ENCODE measurements around the gene NANOS3.

GRCh38 chr19:13839130-13839937 is 37.6 kb upstream of the NANOS3 start:
- TF ChIP-seq CBFB (IDR thresholded peaks at IDR 0.05; ENCODE audit: low read depth) (peak; percentile 81), USF2 (IDR thresholded peaks at IDR 0.05; ENCODE audit: borderline replicate concordance, low read depth, low read length) (no peak), CTCF (IDR thresholded peaks at IDR 0.05 in 2 of 3, conservative IDR thresholded peaks at IDR 0.05 in 1 of 3; ENCODE audit: control insufficient read depth in 2 of 3, extremely low read depth in 1 of 3, insufficient read depth in 1 of 3, low read depth in 3 of 3, low read length in 3 of 3) (0 out of 6 replicates have a peak, but pooled peaks of 1 of the 3 experiments have one; percentile 8), SREBF2 (IDR thresholded peaks at IDR 0.05; ENCODE audit: low read length) (no peak), PBX3 (IDR thresholded peaks at IDR 0.05; ENCODE audit: insufficient replicate concordance, low read depth, low read length) (peak; percentile 43)
